Tongue (tissue), 2 donors: Measurements from ENCODE around the gene DNAI1. TPM values are rescaled to one million over a fixed set of nuclear protein-coding genes. Genes with fewer than 3 reads are reported as not detected.

Experiments
- DNase-seq: peaks from one replicate; pipeline ENCODE4 v3.0.0-alpha.2; 2015
- total RNA-seq: library from RNA; depleted of rRNA; stranded (reverse); fragments of >200 nt; gene quantifications from one replicate; pipeline ENCODE4 v1.2.3, GENCODE V29; 2014

DNAI1 gene
- total RNA-seq, 1 donor from 2014 or later = not detected

- no peak for DNase-seq
These were observed 33.0 kb downstream of the DNAI1 start for GRCh38 chr9:34491596-34491995.

DNA sequence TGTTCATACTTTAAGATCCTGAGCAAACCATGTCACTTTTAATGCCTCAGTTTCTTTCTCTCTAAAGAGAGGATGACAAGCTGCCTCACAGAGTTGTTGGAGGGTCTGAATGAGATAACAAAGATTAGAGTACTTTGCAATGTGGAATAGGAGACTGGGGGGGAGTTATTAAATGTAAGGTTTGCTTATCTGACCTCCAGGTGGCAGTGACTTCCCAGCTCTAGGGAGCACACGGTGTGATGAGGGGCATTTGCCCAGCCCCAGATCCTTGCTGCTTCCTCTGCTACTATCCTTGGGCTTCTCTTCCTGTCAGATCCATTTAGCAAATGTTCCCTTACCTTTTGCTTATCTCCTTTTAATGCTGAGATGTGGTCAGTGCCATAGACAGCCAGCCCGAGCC lies 33.4 kb downstream of the DNAI1 start:
- no peak for DNase-seq

DNA sequence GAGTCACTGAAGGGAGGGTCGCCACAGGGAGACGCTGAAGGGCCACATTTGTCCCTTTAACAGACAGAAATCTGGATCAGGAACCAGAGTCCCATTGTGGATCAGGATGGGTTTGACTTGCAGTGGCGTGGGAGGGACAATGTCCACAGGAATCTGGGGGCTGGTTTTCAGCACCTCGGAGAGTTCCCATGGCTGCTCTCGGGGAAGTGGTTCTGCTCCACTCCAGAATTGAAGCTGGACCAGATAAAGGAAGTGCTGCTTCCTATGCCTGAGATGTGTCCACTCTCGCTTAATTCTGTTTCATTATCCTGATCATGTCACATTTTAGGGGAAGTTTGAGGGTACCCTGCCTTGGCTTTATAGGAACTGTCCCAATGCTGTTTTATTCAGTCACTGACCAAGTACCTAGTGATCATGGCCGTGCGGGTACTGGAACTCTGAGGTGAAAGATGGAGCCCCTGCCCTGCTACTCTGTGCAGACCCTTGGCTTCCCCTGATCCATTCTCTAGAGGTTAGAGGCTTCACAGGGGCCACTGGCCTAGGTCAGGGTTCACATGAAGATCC lies 35.4 kb downstream of the DNAI1 start:
- DNase-seq = peak; percentile 82

GRCh38 chr9:34496149-34496712 lies 37.6 kb downstream of the DNAI1 start:
- DNase-seq = no peak

DNA sequence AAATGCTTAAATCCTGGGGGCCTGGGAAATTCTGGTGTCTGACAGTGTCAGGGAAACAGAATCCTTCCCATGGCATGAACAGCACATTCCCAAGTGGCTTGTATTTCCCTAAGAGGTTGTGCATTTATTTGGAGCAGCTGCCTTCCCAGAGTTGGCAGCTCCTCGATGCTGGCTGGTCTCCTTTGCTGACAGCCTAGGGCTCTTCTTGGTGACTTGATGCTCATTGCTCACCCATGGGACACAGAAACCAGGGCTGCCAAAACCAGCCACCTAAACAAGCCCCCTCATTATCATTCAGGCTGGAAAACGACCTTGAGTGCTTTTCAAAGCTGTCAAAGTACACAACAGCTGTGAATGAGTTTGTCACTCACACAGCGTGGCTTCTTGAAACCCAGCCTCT lies 39.9 kb downstream of the DNAI1 start:
- DNase-seq = no peak

DNA sequence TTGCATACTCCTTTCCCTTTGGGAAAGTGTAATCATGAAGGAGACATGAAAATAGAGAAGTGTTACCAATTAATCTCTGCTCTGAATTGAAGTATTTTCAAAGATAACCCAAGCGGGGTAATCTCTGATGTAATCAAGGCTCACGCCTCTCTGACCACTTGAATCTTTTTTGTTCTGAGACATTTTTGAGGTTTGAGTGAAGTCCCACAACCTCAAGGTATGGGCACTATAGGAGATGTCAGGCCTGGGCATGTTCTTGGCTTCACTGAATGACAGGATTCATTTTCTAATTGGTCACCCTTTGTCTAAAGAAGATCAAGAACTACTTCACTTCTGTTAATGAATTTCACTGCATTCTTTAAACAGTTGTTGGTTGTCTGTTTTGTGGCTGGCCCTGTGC lies 40.5 kb downstream of the DNAI1 start:
- DNase-seq = no peak

- DNase-seq = peak; percentile 75
These were observed 42.1 kb downstream of the DNAI1 start for GRCh38 chr9:34500623-34501267.

DNA sequence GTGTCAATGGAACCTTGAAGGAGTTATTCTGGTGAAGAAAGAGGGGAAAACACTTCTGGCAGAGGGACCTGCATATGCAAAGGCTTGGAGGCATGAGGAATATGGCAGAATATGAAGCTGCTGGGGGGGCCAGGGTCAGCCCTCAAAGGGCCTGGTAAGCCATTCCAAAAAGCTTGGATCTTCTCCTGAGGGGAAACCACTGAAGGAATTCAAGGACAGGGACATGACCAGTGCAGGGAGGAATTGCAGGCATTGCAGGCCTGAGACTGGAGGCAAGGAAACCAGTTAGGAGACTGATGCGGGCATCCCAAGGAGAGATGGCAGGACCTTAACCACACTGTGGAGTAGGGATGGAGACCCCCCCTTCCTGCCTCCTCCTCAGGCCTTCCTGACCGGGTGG lies 42.8 kb downstream of the DNAI1 start:
- DNase-seq = no peak

DNA sequence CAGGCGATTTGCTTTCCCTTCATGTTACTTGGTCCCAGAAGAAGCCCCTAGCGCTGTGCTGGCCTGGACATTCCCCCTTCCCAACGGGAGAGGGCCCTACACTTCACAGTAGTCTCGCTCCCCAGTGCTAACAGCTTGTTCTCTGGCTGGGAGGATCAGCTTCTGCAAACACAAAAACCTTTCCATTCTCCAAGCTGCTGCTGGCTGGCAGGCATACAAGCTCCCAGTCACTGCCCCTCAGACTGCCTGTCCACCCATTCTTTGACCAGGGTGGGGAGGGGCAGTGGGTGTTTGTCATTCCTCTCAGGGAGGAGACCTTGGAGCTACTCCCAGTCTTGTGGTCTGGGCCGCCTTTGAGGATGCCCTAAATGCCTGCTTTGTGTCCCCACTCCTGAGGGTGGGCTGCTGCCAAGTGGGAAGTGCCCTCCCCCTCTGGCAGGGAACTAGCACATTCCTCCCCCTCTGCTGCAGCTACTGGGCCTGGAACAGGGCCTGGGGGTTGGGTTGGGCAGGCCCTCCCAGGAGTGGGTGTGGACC lies 43.4 kb downstream of the DNAI1 start:
- peak; percentile 92 for DNase-seq

GRCh38 chr9:34502471-34502870 lies 43.9 kb downstream of the DNAI1 start:
- no peak for DNase-seq

DNA sequence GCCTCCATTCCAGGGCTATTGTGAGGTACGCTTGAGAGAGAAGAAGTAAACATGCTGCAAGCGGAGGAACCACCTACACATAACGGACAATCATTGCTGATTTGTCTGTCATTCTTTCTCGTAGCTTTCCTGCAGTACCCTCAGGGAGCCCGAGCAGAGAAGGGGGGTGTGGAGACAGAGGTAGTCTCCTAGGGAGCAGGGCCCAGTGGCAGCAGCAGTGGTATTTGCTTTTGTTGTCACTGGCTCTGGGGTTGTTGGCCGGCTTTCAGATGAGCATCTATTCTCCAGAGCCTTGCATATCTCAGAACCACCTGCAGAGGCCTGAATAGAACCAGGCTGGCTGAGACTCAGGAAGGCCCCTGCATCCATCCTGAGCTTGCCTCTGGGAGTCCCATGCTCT lies 44.3 kb downstream of the DNAI1 start:
- DNase-seq = no peak

GRCh38 chr9:34503406-34503805 lies 44.8 kb downstream of the DNAI1 start:
- no peak for DNase-seq

GRCh38 chr9:34505370-34506120 lies 46.9 kb downstream of the DNAI1 start:
- no peak for DNase-seq

DNA sequence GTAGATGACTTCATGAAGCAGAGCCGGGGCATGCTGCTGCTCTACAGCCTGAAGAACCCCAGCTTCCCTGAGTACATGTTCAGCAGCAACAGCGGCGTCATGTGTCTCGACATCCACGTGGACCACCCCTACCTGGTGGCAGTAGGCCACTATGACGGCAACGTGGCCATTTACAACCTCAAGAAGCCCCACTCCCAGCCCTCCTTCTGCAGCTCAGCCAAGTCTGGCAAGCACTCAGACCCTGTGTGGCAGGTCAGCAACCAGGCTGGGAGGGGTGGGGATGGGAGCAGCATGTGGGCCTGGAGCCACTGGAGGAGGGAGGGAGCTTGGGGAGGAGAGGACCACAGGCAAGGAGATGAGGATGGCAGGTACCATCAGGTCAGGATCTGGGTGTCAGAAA lies 48.0 kb downstream of the DNAI1 start:
- no peak for DNase-seq

GRCh38 chr9:34507556-34507955 lies 49.0 kb downstream of the DNAI1 start:
- DNase-seq = no peak

GRCh38 chr9:34507966-34508365 lies 49.4 kb downstream of the DNAI1 start:
- no peak for DNase-seq

- DNase-seq = no peak
These were observed 49.9 kb downstream of the DNAI1 start for GRCh38 chr9:34508463-34508862.

GRCh38 chr9:34508951-34509350 lies 50.3 kb downstream of the DNAI1 start:
- DNase-seq = no peak

- DNase-seq = peak; percentile 86
These were observed 52.2 kb downstream of the DNAI1 start for GRCh38 chr9:34510497-34511468.

DNA sequence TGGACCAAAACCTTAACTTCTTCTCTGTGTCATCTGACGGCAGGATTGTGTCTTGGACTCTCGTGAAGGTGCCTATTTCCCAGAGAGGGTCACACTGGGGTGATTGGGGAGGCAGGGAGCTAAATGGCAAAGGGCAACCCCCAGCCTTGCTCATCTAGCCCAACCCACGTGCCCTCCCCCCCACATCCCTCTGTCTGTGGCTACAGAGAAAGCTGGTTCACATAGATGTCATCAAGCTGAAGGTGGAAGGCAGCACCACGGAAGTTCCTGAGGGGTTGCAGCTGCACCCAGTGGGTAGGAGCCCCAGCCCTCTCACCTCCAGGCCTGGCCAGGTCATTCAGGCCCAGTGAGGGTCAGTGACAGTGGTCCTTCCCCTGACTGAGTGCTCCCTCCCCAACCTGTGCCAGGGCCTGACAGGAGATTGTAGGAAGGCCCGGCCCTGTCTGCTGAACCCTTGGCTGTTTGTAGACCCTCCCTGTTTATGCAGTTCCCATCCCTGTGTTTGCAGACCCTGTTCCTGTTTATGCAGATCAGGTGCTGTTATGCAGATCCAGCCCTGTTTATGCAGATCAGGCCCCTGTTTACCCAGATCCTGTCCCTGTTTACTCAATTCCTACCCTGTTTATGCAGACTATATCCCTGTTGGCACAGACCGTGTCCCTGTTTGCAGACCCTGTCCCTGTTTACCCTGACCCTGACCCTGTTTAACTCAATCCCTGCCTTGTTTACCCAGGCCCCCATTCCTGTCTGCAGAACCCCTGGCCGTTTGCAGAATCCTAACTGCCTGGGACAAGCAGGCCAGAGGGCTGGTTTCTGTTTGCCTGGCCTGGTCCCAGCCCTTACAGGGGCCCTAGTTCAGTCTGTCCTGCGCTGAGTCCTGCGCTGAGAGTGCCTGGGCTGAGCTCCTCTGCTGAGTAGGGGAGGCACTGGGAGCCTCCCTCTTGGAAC lies 53.8 kb downstream of the DNAI1 start:
- DNase-seq = no peak
